VCaP (cell line): ENCODE results near the gene PLIN1.
A peak's percentile ranks its signal among the peaks of the same experiment; 100 is the strongest.

Experiments used
- H3K27ac ChIP-seq: fragments of 450-650 bp; 2 replicates; pipeline ENCODE4 v1.5.1; 2017
- TF ChIP-seq, protein P1 (sequence below): fragments of 450-650 bp; conservative IDR thresholded peaks from 2 replicates; pipeline ENCODE4 v1.5.1; 2017; ENCODE audit warnings: mild to moderate bottlenecking, moderate library complexity

The PLIN1 gene

GRCh38 chr15:89704411-89704810, 25.2 kb upstream of the PLIN1 start:
- TF ChIP-seq, protein P1, sequence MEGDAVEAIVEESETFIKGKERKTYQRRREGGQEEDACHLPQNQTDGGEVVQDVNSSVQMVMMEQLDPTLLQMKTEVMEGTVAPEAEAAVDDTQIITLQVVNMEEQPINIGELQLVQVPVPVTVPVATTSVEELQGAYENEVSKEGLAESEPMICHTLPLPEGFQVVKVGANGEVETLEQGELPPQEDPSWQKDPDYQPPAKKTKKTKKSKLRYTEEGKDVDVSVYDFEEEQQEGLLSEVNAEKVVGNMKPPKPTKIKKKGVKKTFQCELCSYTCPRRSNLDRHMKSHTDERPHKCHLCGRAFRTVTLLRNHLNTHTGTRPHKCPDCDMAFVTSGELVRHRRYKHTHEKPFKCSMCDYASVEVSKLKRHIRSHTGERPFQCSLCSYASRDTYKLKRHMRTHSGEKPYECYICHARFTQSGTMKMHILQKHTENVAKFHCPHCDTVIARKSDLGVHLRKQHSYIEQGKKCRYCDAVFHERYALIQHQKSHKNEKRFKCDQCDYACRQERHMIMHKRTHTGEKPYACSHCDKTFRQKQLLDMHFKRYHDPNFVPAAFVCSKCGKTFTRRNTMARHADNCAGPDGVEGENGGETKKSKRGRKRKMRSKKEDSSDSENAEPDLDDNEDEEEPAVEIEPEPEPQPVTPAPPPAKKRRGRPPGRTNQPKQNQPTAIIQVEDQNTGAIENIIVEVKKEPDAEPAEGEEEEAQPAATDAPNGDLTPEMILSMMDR: no peak
- H3K27ac ChIP-seq: no peak overlapping the region

GRCh38 chr15:89695198-89695597, 16.0 kb upstream of the PLIN1 start:
- TF ChIP-seq, protein P1: no peak
- no peak overlapping the region for H3K27ac ChIP-seq

DNA sequence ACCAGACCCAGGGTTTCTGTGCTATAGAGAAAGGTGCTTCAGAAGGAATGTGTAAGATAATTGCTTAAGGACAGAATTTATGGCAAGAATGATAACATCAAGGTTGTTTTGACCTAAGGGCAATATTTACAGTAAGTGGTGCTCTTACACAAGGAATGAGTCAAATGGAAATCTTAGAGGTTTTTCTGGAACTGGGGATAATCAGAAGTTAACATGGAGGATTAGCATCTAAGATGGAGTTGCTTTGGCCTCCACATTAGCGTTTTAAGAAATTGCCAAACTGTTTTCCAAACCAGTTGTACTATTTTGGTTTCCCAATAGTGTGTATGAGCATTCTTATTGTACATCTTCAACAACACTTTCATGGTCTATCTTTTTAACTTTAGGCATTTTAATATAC, 14.5 kb upstream of the PLIN1 start:
- TF ChIP-seq, protein P1: no peak
- H3K27ac ChIP-seq: peak overlapping the region; percentile 82

DNA sequence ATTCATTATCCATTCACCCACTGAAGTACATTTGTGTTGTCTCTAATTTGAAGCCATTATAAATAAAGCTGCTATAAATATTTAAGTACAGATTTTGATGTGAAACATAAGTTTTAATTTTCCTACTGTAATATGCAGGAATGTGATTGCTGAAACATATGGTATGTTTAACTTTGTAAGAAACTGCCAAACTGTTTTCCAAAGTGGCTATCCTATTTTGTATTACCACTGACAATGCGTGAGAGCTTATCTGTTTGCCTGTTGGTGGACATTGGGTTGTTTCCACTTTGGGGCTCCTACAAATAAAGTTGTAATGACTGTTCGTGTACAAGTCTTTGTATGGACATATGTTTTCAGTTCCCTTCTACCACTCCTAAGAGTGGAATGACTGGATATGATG, 13.9 kb upstream of the PLIN1 start:
- peak overlapping the region; percentile 82 for H3K27ac ChIP-seq
- TF ChIP-seq, protein P1: no peak

DNA sequence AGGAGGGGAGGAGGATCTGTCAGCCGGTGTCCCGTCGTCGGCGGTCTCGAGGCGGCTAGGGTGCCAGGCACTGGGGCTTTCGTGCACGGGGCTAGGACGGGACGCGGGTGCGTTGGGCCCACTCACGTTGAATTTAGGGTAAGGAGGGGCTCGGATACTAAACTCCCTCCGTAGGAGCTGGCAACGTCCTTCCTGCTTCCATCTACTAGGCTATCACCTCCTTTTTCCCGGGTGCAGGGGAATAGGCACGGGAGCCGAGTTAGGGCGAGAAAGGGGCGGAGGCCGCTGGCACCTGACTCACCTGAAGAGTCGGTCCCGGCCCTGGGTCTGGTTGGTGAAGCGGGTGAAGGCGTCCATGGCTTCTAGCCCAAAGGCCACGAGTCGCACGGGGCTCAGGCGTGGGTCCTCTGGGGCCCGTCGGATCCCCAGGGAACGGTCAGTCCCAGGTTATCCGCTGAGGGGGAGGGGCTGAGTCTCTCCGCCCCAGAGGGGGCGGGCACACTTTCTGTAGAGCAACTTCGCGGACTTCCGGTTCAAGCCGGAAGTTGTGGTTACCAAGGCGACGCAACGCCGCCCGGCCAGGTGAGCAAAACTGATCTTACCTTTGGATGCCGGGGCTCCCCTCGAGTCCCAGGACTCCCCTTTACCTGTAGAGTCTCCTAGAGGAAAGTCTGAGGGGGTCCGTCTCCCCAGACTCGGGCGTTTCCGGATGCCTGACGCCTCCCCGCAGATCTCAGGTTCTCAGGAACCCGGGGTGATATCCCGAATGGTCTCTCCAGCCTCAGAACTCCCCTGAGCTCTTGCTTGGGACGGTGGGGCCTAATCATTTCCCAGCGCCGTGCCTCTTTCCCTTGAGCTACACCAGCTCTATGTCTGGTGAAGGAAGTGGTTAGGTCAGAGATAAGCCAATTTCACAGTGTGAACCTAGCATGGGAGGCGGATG, 11.4 kb upstream of the PLIN1 start, which contains the start of the genes PEX11A and WDR93:
TSS of gene PEX11A (minus strand) at position 479 of the 943 bp plus-strand sequence. CDS start at position 357, 122 bp downstream.
TSS of gene WDR93 (plus strand) at position 536 of the 943 bp plus-strand sequence. CDS start 10,936 bp downstream, outside the sequence.
- H3K27ac ChIP-seq: peak within 1 kb of the TSS; percentile 82
- TF ChIP-seq, protein P1: no peak

- peak overlapping the region; percentile 82 for H3K27ac ChIP-seq
Observed at GRCh38 chr15:89689930-89690275, 10.7 kb upstream of the PLIN1 start.

GRCh38 chr15:89686522-89686921, 7.4 kb upstream of the PLIN1 start:
- TF ChIP-seq, protein P1: no peak
- peak overlapping the region; percentile 82 for H3K27ac ChIP-seq

DNA sequence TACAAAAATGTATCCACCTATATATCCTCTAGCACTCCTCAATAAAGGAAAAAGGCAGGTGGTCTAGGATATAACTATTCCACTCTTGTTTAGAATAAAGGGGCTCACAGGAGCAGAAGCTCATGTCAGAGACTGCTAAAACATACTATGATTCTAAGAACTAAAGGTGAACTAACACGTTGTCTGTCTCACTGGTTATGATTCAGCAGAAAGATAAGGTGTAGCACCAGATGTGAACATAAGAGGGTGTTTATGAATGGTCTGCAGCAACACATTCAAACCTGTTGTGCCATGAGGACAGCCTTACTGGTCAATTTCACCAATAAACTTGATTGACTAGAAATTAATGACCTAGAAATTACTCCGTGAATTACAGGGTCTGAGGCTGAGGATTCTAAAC, 6.8 kb upstream of the PLIN1 start:
- H3K27ac ChIP-seq: peak overlapping the region; percentile 82; the same call in 1 of the 2 replicates
- TF ChIP-seq, protein P1: no peak
